Fibroblast of pulmonary artery (primary cell): ENCODE measurements around the gene SCYL2.
A peak's percentile ranks its signal among the peaks of the same experiment; 100 is the strongest.

Source experiments
- DNase-seq: peaks from one replicate; pipeline ENCODE4 v3.0.0-alpha.2; 2010; ENCODE audit warnings: low read depth
- H3K4me3 ChIP-seq: replicated peaks from 2 replicates; pipeline ENCODE4 v1.5.1; 2011; ENCODE audit warnings: low read depth, mild to moderate bottlenecking, control low read depth, low read length, moderate library complexity
- CTCF ChIP-seq: IDR thresholded peaks from 2 replicates; pipeline ENCODE4 v1.5.1; 2011; ENCODE audit warnings: mild to moderate bottlenecking, control low read depth, low read length, inconsistent platforms; ENCODE audit errors: missing control alignments

The SCYL2 gene

GRCh38 chr12:100345020-100345767 is 78.2 kb downstream of the SCYL2 start:
- no peak for DNase-seq
- TF ChIP-seq CTCF = no peak
- H3K4me3 ChIP-seq = no peak overlapping the region

- DNase-seq = peak; percentile 24
- TF ChIP-seq CTCF = no peak
- H3K4me3 ChIP-seq = no peak overlapping the region
Measured at GRCh38 chr12:100346660-100347059, 79.7 kb downstream of the SCYL2 start.

- DNase-seq = peak; percentile 48
- peak; percentile 19 for TF ChIP-seq CTCF
- no peak overlapping the region for H3K4me3 ChIP-seq
Measured at GRCh38 chr12:100348657-100349454, 81.9 kb downstream of the SCYL2 start.

GRCh38 chr12:100356644-100357223 is 89.8 kb downstream of the SCYL2 start, which contains the start of gene SLC17A8:
TSS of gene SLC17A8 (plus strand) at chr12:100357074. CDS start at chr12:100357392, 318 bp downstream.
- TF ChIP-seq CTCF = no peak
- no peak within 1 kb of the TSS for H3K4me3 ChIP-seq

GRCh38 chr12:100359248-100359647 is 92.3 kb downstream of the SCYL2 start:
- no peak for DNase-seq
- no peak overlapping the region for H3K4me3 ChIP-seq
- TF ChIP-seq CTCF = no peak

More at GRCh38 chr12:100356644-100357223, 89.8 kb downstream of the SCYL2 start, which contains the start of gene SLC17A8:
- DNase-seq = no peak

GRCh38 chr12:100359822-100360221 is 92.8 kb downstream of the SCYL2 start:
- H3K4me3 ChIP-seq = no peak overlapping the region
- no peak for TF ChIP-seq CTCF
- peak; percentile 10 for DNase-seq
